Astrocyte (in vitro differentiated cells and primary cell): Measurements from ENCODE around the gene ZNF431. TPM values are rescaled to one million over a fixed set of nuclear protein-coding genes. Genes with fewer than 3 reads are reported as not detected.
"Not testable (repeated sequence)": the region's sequence is repeated elsewhere in the genome, so short reads cannot be mapped to it uniquely, and the experiment has no call there.

Source experiments
- DNase-seq: peaks from one replicate; pipeline ENCODE4 v3.0.0-alpha.2; 2010; ENCODE audit warnings: low read depth
- FAIRE-seq: peaks from 2 replicates; lab custom pipeline; 2011; peaks lifted over from hg19 to GRCh38; lab: Jason Lieb, UNC
- H2AFZ ChIP-seq: 2 replicates; pipeline ENCODE4 v1.6.0; 2012; ENCODE audit warnings: low read depth, low read length, inconsistent platforms
- H3K27ac ChIP-seq: 2 replicates; pipeline ENCODE4 v1.5.1; 2011; ENCODE audit warnings: low read depth, low read length, inconsistent platforms
- H3K27me3 ChIP-seq: 2 replicates; pipeline ENCODE4 v1.6.0; 2011; ENCODE audit warnings: low read length, inconsistent platforms; ENCODE audit not compliant: insufficient read depth
- H3K36me3 ChIP-seq: 2 replicates; pipeline ENCODE4 v1.5.1; 2011; ENCODE audit warnings: low read length, inconsistent platforms; ENCODE audit not compliant: insufficient read depth
- H3K4me1 ChIP-seq: 2 replicates; pipeline ENCODE4 v1.5.1; 2011; ENCODE audit warnings: low read length, inconsistent platforms; ENCODE audit not compliant: insufficient read depth
- H3K4me2 ChIP-seq: 2 replicates; pipeline ENCODE4 v1.6.0; 2012; ENCODE audit warnings: low read length, inconsistent platforms
- H3K4me3 ChIP-seq: 2 replicates; pipeline ENCODE4 v1.5.1; 2011; ENCODE audit warnings: low read depth, mild to moderate bottlenecking, low read length, inconsistent platforms; ENCODE audit not compliant: insufficient read depth
- H3K79me2 ChIP-seq: 2 replicates; pipeline ENCODE4 v1.6.0; 2012; ENCODE audit warnings: mild to moderate bottlenecking, low read length, inconsistent platforms; ENCODE audit not compliant: insufficient read depth
- H3K9ac ChIP-seq: 2 replicates; pipeline ENCODE4 v1.6.0; 2012; ENCODE audit warnings: mild to moderate bottlenecking, low read length, inconsistent platforms
- H3K9me3 ChIP-seq: 2 replicates; pipeline ENCODE4 v1.5.1; 2012; ENCODE audit warnings: low read depth, mild to moderate bottlenecking, low read length, inconsistent platforms; ENCODE audit not compliant: insufficient read depth
- H4K20me1 ChIP-seq: 2 replicates; pipeline ENCODE4 v1.6.0; 2012; ENCODE audit warnings: low read length, inconsistent platforms; ENCODE audit not compliant: insufficient read depth
- H3K27ac Mint-ChIP-seq: one replicate; pipeline ENCODE4 v1.8.0; 2021; ENCODE audit warnings: mild to moderate bottlenecking, mixed read lengths; ENCODE audit not compliant: unreplicated experiment
- H3K27me3 Mint-ChIP-seq: one replicate; pipeline ENCODE4 v1.8.0; 2021; ENCODE audit warnings: low read depth, mixed read lengths; ENCODE audit not compliant: unreplicated experiment
- H3K36me3 Mint-ChIP-seq: one replicate; pipeline ENCODE4 v1.8.0; 2021; ENCODE audit warnings: low read depth, mixed read lengths; ENCODE audit not compliant: unreplicated experiment
- H3K4me1 Mint-ChIP-seq: one replicate; pipeline ENCODE4 v1.8.0; 2021; ENCODE audit warnings: low read depth, mixed read lengths; ENCODE audit not compliant: unreplicated experiment
- H3K4me3 Mint-ChIP-seq: one replicate; pipeline ENCODE4 v1.8.0; 2021; ENCODE audit warnings: mild to moderate bottlenecking, moderate library complexity, mixed read lengths; ENCODE audit not compliant: unreplicated experiment
- H3K9me3 Mint-ChIP-seq: one replicate; pipeline ENCODE4 v1.8.0; 2021; ENCODE audit warnings: mild to moderate bottlenecking, mixed read lengths; ENCODE audit not compliant: unreplicated experiment
- EZH2 ChIP-seq: IDR thresholded peaks from 2 replicates; pipeline ENCODE4 v1.6.1; 2012; ENCODE audit warnings: mild to moderate bottlenecking, low read length, inconsistent platforms; ENCODE audit not compliant: insufficient read depth
- total RNA-seq: library from RNA; stranded (reverse); gene quantifications from 2 replicates; pipeline ENCODE4 v1.2.1, GENCODE V29; 2021
- TF ChIP-seq, protein P1 (sequence below): IDR thresholded peaks from 2 replicates; pipeline ENCODE4 v1.5.1; 2011; ENCODE audit warnings: low read depth, mild to moderate bottlenecking, inconsistent platforms, low read length, moderate library complexity; ENCODE audit not compliant: insufficient read depth

ZNF431 gene
- total RNA-seq, 1 donor from 2014 or later: 29.4 TPM

DNA sequence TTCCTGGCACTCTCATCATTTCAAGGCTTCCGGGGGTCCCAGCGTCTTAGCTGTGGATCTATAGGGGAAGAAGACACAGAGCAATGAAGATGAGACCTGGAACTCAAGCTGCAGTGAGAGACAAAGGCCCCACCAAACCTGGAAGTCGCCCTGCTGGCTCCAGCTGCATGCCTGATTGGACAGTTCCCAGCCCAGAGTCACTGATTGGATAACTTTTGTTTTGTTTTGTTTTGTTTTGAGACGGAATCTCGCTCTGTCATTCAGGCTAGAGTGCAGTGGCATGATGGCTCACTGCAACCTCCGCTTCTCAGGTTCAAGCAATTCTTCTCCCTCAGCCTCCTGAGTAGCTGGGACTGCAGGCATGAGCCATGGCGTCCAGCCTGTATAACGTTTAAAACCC is 6.4 kb upstream of the ZNF431 start:
- H3K27ac ChIP-seq: no peak overlapping the region
- Mint-ChIP-seq H3K27me3 (no peaks in the 10 kb centered on the region), H3K36me3 (peaks cover 2% of the 10 kb centered on the region), H3K4me1 (peaks cover 17% of the 10 kb centered on the region), H3K27ac (no peak overlapping the region), H3K9me3 (peaks cover 16% of the 10 kb centered on the region), H3K4me3 (no peak overlapping the region)
- H3K4me3 ChIP-seq: no peak overlapping the region
- no peaks in the 10 kb centered on the region for H3K36me3 ChIP-seq
- H3K4me1 ChIP-seq: no peaks in the 10 kb centered on the region
- H2AFZ ChIP-seq: no peak overlapping the region
- H3K9ac ChIP-seq: no peak overlapping the region
- no peak for FAIRE-seq
- H4K20me1 ChIP-seq: no peaks in the 10 kb centered on the region
- DNase-seq: no peak
- no peaks in the 10 kb centered on the region for H3K27me3 ChIP-seq
- no peaks in the 10 kb centered on the region for H3K9me3 ChIP-seq
- H3K4me2 ChIP-seq: no peak overlapping the region
- H3K79me2 ChIP-seq: no peaks in the 10 kb centered on the region
- TF ChIP-seq EZH2: no peak
- TF ChIP-seq, protein P1, sequence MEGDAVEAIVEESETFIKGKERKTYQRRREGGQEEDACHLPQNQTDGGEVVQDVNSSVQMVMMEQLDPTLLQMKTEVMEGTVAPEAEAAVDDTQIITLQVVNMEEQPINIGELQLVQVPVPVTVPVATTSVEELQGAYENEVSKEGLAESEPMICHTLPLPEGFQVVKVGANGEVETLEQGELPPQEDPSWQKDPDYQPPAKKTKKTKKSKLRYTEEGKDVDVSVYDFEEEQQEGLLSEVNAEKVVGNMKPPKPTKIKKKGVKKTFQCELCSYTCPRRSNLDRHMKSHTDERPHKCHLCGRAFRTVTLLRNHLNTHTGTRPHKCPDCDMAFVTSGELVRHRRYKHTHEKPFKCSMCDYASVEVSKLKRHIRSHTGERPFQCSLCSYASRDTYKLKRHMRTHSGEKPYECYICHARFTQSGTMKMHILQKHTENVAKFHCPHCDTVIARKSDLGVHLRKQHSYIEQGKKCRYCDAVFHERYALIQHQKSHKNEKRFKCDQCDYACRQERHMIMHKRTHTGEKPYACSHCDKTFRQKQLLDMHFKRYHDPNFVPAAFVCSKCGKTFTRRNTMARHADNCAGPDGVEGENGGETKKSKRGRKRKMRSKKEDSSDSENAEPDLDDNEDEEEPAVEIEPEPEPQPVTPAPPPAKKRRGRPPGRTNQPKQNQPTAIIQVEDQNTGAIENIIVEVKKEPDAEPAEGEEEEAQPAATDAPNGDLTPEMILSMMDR: no peak

DNA sequence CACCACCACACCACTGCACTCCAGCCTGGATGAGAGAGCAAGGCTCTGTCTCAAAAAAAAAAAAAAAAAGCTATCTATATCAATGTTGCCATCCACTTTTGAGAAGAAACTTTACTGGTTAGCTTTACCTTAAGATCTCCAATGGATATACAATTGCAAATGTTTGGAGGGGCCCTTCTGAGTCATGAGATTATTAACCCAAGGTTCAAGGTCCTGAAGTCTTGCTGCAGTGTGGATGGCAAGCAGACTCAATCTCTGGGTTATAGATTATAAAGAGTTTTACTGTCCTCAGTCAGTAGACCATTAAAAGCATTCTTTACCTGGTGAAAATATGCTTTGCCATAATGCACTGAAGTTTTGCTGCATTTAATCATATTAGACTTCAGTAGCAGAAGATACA is 3.7 kb upstream of the ZNF431 start:
- Mint-ChIP-seq H3K36me3 (peaks cover 2% of the 10 kb centered on the region), H3K9me3 (peaks cover 14% of the 10 kb centered on the region), H3K27me3 (no peaks in the 10 kb centered on the region), H3K27ac (no peak overlapping the region), H3K4me1 (peaks cover 22% of the 10 kb centered on the region), H3K4me3 (no peak overlapping the region)
- no peaks in the 10 kb centered on the region for H3K9me3 ChIP-seq
- no peak overlapping the region for H3K4me2 ChIP-seq
- no peaks in the 10 kb centered on the region for H3K27me3 ChIP-seq
- TF ChIP-seq EZH2: no peak
- TF ChIP-seq, protein P1: no peak
- no peak for DNase-seq
- FAIRE-seq: no peak
- no peaks in the 10 kb centered on the region for H3K36me3 ChIP-seq
- H4K20me1 ChIP-seq: no peaks in the 10 kb centered on the region
- H3K9ac ChIP-seq: no peak overlapping the region
- H3K4me3 ChIP-seq: no peak overlapping the region
- H3K79me2 ChIP-seq: peaks cover 13% of the 10 kb centered on the region
- no peaks in the 10 kb centered on the region for H3K4me1 ChIP-seq
- no peak overlapping the region for H3K27ac ChIP-seq
- no peak overlapping the region for H2AFZ ChIP-seq

DNA sequence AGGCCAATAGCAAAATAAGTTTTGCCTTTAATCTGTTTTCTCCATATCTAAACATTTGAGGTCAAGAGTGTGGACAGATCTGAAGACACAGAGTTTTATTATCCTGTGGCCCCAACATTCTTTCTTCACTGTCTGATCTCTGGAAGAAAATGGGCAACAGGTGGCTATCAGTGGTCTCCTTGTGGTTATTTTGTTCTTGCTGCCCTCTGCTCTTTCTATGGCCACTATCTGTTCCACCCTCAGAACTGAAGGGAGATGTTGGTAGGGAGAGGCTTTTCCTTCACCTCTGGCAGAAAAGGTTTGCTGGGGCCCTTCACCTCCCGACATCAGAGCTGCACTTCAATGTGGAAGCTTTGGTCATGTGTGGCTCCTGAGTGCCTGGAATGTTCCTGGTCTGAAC is 834 bp upstream of the ZNF431 start:
- H3K4me3 Mint-ChIP-seq, H3K9me3 Mint-ChIP-seq, H4K20me1 ChIP-seq, H2AFZ ChIP-seq, DNase-seq, H3K9ac ChIP-seq, H3K27ac Mint-ChIP-seq, FAIRE-seq, H3K27me3 Mint-ChIP-seq, H3K27ac ChIP-seq, H3K36me3 ChIP-seq, H3K4me2 ChIP-seq, H3K27me3 ChIP-seq, H3K4me3 ChIP-seq, H3K4me1 ChIP-seq, H3K9me3 ChIP-seq: not testable (repeated sequence)
- Mint-ChIP-seq H3K36me3 (peaks cover 19% of the 10 kb centered on the region), H3K4me1 (peaks cover 13% of the 10 kb centered on the region)
- H3K79me2 ChIP-seq: peaks cover 21% of the 10 kb centered on the region
